DOHH2 (cell line): ENCODE results near the gene CCDC122.

Experiments
- EZH2phosphoT487 ChIP-seq: fragments of 200-600 bp; sonication (generic); IDR thresholded peaks from 2 replicates; pipeline ENCODE4 v1.6.1; 2017; ENCODE audit warnings: borderline replicate concordance, mild to moderate bottlenecking, antibody characterized with exemption, low read length, moderate library complexity, mixed read lengths
- TF ChIP-seq, protein P1 (sequence below): fragments of 200-600 bp; sonication (generic); IDR thresholded peaks from one replicate; pipeline ENCODE4 v1.5.1; 2014; ENCODE audit warnings: antibody characterized with exemption, mild to moderate bottlenecking, low read depth, low read length; ENCODE audit not compliant: poor library complexity, severe bottlenecking

DNA sequence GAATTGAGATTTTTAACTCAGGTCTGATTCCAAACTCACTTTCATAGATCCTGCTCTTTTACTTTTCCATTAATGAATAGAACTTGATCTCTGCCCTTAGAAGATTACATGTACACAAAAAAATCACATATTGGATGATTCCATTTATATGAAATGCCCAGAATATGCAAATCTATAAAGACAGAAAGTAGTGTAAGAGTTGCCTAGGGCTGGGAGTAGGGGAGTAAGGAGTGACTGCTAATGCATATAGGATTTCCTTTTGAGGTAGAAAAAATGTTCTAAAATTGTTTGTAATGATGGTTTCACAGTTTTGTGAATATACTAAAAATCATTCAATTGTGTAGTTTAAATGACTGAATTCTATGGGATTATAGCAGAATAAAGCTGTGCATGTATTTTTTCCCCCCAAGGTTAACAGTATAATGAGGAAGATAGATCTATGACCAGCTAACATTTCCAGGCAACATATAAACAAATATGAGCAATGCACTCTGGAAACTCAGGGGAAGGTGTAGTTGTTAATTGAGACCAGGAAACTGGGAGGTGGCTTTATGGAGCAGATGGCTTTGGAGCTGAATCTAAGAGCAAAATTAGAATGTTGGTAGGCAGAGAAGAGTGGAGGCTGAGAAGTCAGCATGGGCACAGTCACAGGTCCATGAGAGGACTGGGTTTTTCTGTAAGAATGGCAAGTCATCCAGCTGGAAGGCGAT is 41.6 kb upstream of the CCDC122 start:
- TF ChIP-seq, protein P1, sequence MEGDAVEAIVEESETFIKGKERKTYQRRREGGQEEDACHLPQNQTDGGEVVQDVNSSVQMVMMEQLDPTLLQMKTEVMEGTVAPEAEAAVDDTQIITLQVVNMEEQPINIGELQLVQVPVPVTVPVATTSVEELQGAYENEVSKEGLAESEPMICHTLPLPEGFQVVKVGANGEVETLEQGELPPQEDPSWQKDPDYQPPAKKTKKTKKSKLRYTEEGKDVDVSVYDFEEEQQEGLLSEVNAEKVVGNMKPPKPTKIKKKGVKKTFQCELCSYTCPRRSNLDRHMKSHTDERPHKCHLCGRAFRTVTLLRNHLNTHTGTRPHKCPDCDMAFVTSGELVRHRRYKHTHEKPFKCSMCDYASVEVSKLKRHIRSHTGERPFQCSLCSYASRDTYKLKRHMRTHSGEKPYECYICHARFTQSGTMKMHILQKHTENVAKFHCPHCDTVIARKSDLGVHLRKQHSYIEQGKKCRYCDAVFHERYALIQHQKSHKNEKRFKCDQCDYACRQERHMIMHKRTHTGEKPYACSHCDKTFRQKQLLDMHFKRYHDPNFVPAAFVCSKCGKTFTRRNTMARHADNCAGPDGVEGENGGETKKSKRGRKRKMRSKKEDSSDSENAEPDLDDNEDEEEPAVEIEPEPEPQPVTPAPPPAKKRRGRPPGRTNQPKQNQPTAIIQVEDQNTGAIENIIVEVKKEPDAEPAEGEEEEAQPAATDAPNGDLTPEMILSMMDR = no peak
- no peak for TF ChIP-seq EZH2phosphoT487
